LNCAP (cell line): ENCODE data around the gene TNS1.

ENCODE experiments used
- CTCF ChIP-seq: fragments of 450-650 bp; IDR thresholded peaks from 2 replicates; pipeline ENCODE4 v1.5.1; 2017; ENCODE audit warnings: mild to moderate bottlenecking

TNS1 gene

GRCh38 chr2:217835931-217836891, 166.6 kb downstream of the TNS1 start:
- no peak for TF ChIP-seq CTCF

GRCh38 chr2:217834744-217835513, 167.9 kb downstream of the TNS1 start:
- TF ChIP-seq CTCF: no peak

GRCh38 chr2:217834057-217834620, 168.7 kb downstream of the TNS1 start:
- TF ChIP-seq CTCF: no peak

GRCh38 chr2:217833439-217833838, 169.4 kb downstream of the TNS1 start:
- TF ChIP-seq CTCF: no peak

- no peak for TF ChIP-seq CTCF
Observed at GRCh38 chr2:217832987-217833386, 169.8 kb downstream of the TNS1 start.

GRCh38 chr2:217832115-217832514, 170.7 kb downstream of the TNS1 start:
- TF ChIP-seq CTCF: no peak

GRCh38 chr2:217831306-217831705, 171.5 kb downstream of the TNS1 start:
- no peak for TF ChIP-seq CTCF
